Measurements from ENCODE around the gene GP9. TPM values are rescaled to one million over a fixed set of nuclear protein-coding genes. Genes with fewer than 3 reads are reported as not detected.

The GP9 gene
- total RNA-seq, 4 donors from 2014 or later, result 0.64 to 1.2 TPM; not detected in 2

DNA sequence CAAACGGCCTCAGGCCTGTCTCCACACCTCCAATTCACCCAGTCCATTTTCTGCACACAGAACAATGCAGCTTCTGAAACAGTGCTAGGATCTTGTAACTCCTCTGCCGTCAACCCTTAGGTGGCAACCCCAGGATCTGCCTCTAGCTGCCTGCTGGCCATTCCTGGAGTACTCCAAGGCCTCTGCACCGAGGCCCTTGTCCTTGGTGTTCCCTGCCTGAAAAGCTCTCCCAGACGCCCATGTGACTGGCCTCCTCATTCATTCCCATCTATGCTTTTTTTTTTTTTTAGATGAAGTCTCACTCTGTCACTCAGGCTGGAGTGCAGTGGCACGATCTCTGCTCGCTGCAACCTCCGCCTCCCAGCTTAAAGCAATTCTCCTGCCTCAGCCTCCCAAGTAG lies 42.7 kb downstream of the GP9 start:
- Histone ChIP-seq H3K4me3 (no peak overlapping the region), H3K36me3 (no peaks in the 10 kb centered on the region), H3K4me1 (no peaks in the 10 kb centered on the region), H3K27ac (no peak overlapping the region), H3K9me3 (no peaks in the 10 kb centered on the region), H3K27me3 (no peaks in the 10 kb centered on the region)
- no peak for DNase-seq
- no peak for TF ChIP-seq EP300 (IDR thresholded peaks at IDR 0.05; ENCODE audit: low read depth)
- no peak for TF ChIP-seq POLR2AphosphoS5 (IDR thresholded peaks at IDR 0.05)
- TF ChIP-seq, protein P1, sequence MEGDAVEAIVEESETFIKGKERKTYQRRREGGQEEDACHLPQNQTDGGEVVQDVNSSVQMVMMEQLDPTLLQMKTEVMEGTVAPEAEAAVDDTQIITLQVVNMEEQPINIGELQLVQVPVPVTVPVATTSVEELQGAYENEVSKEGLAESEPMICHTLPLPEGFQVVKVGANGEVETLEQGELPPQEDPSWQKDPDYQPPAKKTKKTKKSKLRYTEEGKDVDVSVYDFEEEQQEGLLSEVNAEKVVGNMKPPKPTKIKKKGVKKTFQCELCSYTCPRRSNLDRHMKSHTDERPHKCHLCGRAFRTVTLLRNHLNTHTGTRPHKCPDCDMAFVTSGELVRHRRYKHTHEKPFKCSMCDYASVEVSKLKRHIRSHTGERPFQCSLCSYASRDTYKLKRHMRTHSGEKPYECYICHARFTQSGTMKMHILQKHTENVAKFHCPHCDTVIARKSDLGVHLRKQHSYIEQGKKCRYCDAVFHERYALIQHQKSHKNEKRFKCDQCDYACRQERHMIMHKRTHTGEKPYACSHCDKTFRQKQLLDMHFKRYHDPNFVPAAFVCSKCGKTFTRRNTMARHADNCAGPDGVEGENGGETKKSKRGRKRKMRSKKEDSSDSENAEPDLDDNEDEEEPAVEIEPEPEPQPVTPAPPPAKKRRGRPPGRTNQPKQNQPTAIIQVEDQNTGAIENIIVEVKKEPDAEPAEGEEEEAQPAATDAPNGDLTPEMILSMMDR (IDR thresholded peaks at IDR 0.05), result no peak
- no peak for TF ChIP-seq POLR2A (IDR thresholded peaks at IDR 0.05)
- WGBS, 2 donors (ENCODE audit: low coverage in 1 of 2), result 82 to 84% methylated on average over 2 to 7 of the region's 7 CpGs
- in situ Hi-C loops (cut with MboI; ENCODE audit: low pct_ligation_motif_present in 1 of 4, low pct_unique_long_range_greater_than_20kb in 1 of 4, low sequenced_read_pairs in 3 of 4) (no loop called here), intact Hi-C loops (cut with DNase I; ENCODE audit: low total_unique reads) (no loop called here)

- in situ Hi-C loops (cut with MboI; ENCODE audit: low pct_ligation_motif_present in 1 of 4, low pct_unique_long_range_greater_than_20kb in 1 of 4, low sequenced_read_pairs in 3 of 4), result no loop called here
- no peak for DNase-seq
- TF ChIP-seq POLR2AphosphoS5 (IDR thresholded peaks at IDR 0.05) (no peak), POLR2A (IDR thresholded peaks at IDR 0.05) (no peak), EP300 (IDR thresholded peaks at IDR 0.05; ENCODE audit: low read depth) (no peak)
- TF ChIP-seq, protein P1 (IDR thresholded peaks at IDR 0.05), result no peak
- Histone ChIP-seq H3K36me3 (no peaks in the 10 kb centered on the region), H3K27ac (no peak overlapping the region), H3K4me3 (no peak overlapping the region), H3K9me3 (no peaks in the 10 kb centered on the region), H3K4me1 (no peaks in the 10 kb centered on the region), H3K27me3 (no peaks in the 10 kb centered on the region)
- WGBS, 2 donors (ENCODE audit: low coverage in 1 of 2), result 90 to 100% methylated on average over 3 to 6 of the region's 6 CpGs
- intact Hi-C loops (cut with DNase I; ENCODE audit: low total_unique reads), result no loop called here
Measured at GRCh38 chr3:129104051-129104450, 43.5 kb downstream of the GP9 start.

DNA sequence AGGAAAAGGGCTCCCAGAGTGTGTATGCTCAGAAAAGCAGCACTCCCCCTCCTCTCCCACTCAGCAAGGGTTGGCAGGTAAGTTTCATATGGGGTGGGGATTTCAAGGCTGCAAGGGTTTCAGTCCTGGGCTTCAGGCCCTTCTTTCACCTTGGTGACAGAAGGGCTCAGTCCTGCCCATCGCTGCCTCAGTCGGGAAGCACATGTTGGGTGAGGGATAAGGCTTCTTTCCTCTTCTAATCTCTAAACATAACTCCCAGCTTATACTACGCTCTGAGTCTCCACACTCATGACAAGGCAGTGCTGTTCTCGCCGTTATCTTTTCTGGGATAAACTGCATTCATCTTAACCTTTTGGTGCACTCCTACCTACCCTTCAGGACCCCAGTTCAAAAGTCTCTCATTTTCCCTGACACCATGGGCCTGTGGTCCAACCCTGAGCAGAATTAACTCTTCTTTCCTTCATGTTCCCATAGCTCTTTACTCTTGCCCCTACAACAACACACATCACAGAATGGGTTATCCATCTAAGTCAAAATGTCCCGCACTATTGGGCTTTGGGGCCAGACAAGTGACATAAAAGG lies 44.0 kb downstream of the GP9 start:
- Histone ChIP-seq H3K27me3 (no peaks in the 10 kb centered on the region), H3K4me3 (no peak overlapping the region), H3K4me1 (no peaks in the 10 kb centered on the region), H3K36me3 (no peaks in the 10 kb centered on the region), H3K9me3 (no peaks in the 10 kb centered on the region), H3K27ac (no peak overlapping the region)
- 63 to 94% methylated on average over 2 to 6 of the region's 6 CpGs for WGBS, 2 donors (ENCODE audit: low coverage in 1 of 2)
- no peak for DNase-seq
- in situ Hi-C loops (cut with MboI; ENCODE audit: low pct_ligation_motif_present in 1 of 4, low pct_unique_long_range_greater_than_20kb in 1 of 4, low sequenced_read_pairs in 3 of 4) (no loop called here), intact Hi-C loops (cut with DNase I; ENCODE audit: low total_unique reads) (no loop called here)
- no peak for TF ChIP-seq POLR2AphosphoS5 (IDR thresholded peaks at IDR 0.05)
- TF ChIP-seq, protein P1 (IDR thresholded peaks at IDR 0.05), result no peak
- TF ChIP-seq EP300 (IDR thresholded peaks at IDR 0.05; ENCODE audit: low read depth), result no peak

- DNase-seq, result no peak
- Histone ChIP-seq H3K27ac (no peak overlapping the region), H3K36me3 (no peaks in the 10 kb centered on the region), H3K4me1 (peaks cover 0 to 8% (median 0%) of the 10 kb centered on the region in 4 donors), H3K27me3 (no peaks in the 10 kb centered on the region), H3K4me3 (no peak overlapping the region), H3K9me3 (no peaks in the 10 kb centered on the region)
- 74 to 100% methylated on average over 1 to 4 of the region's 4 CpGs for WGBS, 2 donors (ENCODE audit: low coverage in 1 of 2)
- intact Hi-C loops (cut with DNase I; ENCODE audit: low total_unique reads) (no loop called here), in situ Hi-C loops (cut with MboI; ENCODE audit: low pct_ligation_motif_present in 1 of 4, low pct_unique_long_range_greater_than_20kb in 1 of 4, low sequenced_read_pairs in 3 of 4) (no loop called here)
- TF ChIP-seq EP300 (IDR thresholded peaks at IDR 0.05; ENCODE audit: low read depth) (no peak), POLR2AphosphoS5 (IDR thresholded peaks at IDR 0.05) (no peak), POLR2A (IDR thresholded peaks at IDR 0.05) (no peak)
- TF ChIP-seq, protein P1 (IDR thresholded peaks at IDR 0.05), result no peak
Measured at GRCh38 chr3:129105862-129106261, 45.3 kb downstream of the GP9 start.
